IgD-negative memory B cell (primary cell): ENCODE data around the gene ADCY2. TPM values are rescaled to one million over a fixed set of nuclear protein-coding genes. Genes with fewer than 3 reads are reported as not detected.

Experiments
- H3K27ac Mint-ChIP-seq, 3 donors: one replicate each; pipeline ENCODE4 v1.8.0; 2020 to 2022; ENCODE audit warnings: mild to moderate bottlenecking in 3 of 3, mixed read lengths in 3 of 3, moderate library complexity in 1 of 3
- H3K27me3 Mint-ChIP-seq: one replicate; pipeline ENCODE4 v1.8.0; 2021; ENCODE audit warnings: mixed read lengths
- H3K36me3 Mint-ChIP-seq: one replicate; pipeline ENCODE4 v1.8.0; 2020; ENCODE audit warnings: mild to moderate bottlenecking, mixed read lengths
- H3K4me1 Mint-ChIP-seq, 3 donors: one replicate each; pipeline ENCODE4 v1.8.0; 2020 to 2022; ENCODE audit warnings: mixed read lengths in 3 of 3, mild to moderate bottlenecking in 1 of 3
- H3K4me3 Mint-ChIP-seq, 4 donors: one replicate each; pipeline ENCODE4 v1.8.0; 2020 to 2022; ENCODE audit warnings: mild to moderate bottlenecking in 4 of 4, mixed read lengths in 4 of 4, moderate library complexity in 3 of 4
- H3K9me3 Mint-ChIP-seq, 3 donors: one replicate each; pipeline ENCODE4 v1.8.0; 2020 to 2021; ENCODE audit warnings: mixed read lengths in 3 of 3, mild to moderate bottlenecking in 1 of 3
- polyA plus RNA-seq: library from polyadenylated mRNA; unstranded; fragments of 300-500 nt; fragmentation: Illumina TruSeq; gene quantifications from one replicate; pipeline ENCODE4 v1.2.3, GENCODE V29; 2021

ADCY2 gene
- polyA plus RNA-seq, 1 donor from 2014 or later = not detected

DNA sequence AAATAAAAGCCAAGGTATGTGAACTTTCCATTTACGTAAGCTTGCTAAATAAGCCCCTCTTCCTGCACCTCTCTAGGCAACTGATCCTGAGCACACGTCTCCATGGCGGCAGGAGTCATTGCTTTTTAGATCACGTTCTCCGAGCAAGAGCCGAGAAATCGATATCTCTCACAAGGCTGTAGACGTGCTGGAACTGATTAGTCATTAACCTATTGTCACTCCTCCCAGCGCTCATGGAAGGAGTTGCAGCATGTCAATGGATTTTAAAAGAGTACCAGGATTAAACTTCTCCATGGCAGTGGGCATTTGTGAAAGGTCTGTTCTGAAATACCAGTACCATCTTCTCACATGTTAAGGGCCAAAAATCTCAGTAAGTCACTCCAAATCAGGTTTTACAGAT is 4.7 kb upstream of the ADCY2 start:
- Mint-ChIP-seq H3K4me1 (no peaks in the 10 kb centered on the region), H3K36me3 (no peaks in the 10 kb centered on the region), H3K27me3 (peaks cover 6% of the 10 kb centered on the region), H3K27ac (no peak overlapping the region), H3K9me3 (peaks cover 0 to 2% (median 0%) of the 10 kb centered on the region in 3 donors), H3K4me3 (no peak overlapping the region)

GRCh38 chr5:7391814-7392692 is 3.9 kb upstream of the ADCY2 start:
- no peaks in the 10 kb centered on the region for H3K36me3 Mint-ChIP-seq
- peaks cover 0 to 3% (median 2%) of the 10 kb centered on the region in 3 donors for H3K9me3 Mint-ChIP-seq
- H3K4me1 Mint-ChIP-seq = no peaks in the 10 kb centered on the region
- peaks cover 10% of the 10 kb centered on the region for H3K27me3 Mint-ChIP-seq
- H3K4me3 Mint-ChIP-seq = no peak overlapping the region
- H3K27ac Mint-ChIP-seq = no peak overlapping the region

DNA sequence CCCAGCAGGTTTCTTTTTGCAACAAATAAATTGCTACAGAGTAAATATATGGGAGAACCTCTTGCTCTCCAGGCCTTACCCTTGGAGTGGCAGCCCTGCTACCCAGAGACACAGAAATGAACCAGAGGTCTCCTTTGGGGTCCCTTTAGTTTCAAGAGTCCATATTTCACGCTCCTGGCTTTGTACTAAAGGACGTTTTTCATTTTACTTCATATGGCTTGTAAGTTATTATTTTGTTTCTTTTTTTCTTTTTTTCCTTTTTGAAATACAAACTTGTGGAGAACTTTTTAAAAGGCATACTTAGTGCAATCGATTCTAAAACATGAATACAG is 3.3 kb upstream of the ADCY2 start:
- peaks cover 12% of the 10 kb centered on the region for H3K27me3 Mint-ChIP-seq
- H3K4me1 Mint-ChIP-seq = no peaks in the 10 kb centered on the region
- peak overlapping the region in 1 of 4 donors; percentile 28 for H3K4me3 Mint-ChIP-seq
- H3K9me3 Mint-ChIP-seq = peaks cover 0 to 3% (median 2%) of the 10 kb centered on the region in 3 donors
- H3K27ac Mint-ChIP-seq = no peak overlapping the region
- H3K36me3 Mint-ChIP-seq = no peaks in the 10 kb centered on the region

- Mint-ChIP-seq H3K27ac (no peak overlapping the region), H3K36me3 (no peaks in the 10 kb centered on the region), H3K9me3 (peaks cover 0 to 3% (median 2%) of the 10 kb centered on the region in 3 donors), H3K4me1 (no peaks in the 10 kb centered on the region), H3K4me3 (no peak overlapping the region), H3K27me3 (peaks cover 12% of the 10 kb centered on the region)
Measured at GRCh38 chr5:7393921-7394799, 1.8 kb upstream of the ADCY2 start.

DNA sequence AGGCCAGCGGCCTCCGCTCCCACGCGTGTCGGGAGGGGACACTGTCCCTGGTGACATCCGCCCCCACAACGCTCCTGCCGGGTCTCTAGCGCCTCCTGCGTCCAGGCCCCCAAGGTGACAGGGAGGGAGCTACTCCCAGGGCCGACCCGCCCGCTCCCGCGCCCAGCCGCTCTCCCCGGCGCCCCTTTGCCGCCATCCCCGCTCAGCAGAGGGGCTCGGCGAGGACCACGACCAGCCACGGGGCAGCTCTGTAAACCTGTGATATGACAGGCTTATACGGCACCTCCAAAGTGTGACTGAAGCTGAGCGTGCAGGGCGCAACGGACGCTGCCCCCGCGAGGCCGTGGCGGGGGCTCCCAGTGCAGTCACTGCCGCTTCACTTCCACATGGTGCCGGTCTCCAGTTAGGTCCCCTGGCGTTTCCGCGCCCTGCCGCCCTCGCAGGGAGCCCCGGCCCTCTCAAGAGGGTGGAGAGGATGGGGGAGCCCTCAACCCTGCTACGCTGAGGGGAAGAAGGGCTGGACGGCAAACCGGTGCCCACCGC is 978 bp upstream of the ADCY2 start:
- H3K36me3 Mint-ChIP-seq = no peaks in the 10 kb centered on the region
- H3K4me1 Mint-ChIP-seq = no peaks in the 10 kb centered on the region
- no peak overlapping the region for H3K4me3 Mint-ChIP-seq
- H3K27me3 Mint-ChIP-seq = peaks cover 12% of the 10 kb centered on the region
- no peak overlapping the region for H3K27ac Mint-ChIP-seq
- H3K9me3 Mint-ChIP-seq = peaks cover 0 to 3% (median 2%) of the 10 kb centered on the region in 3 donors

DNA sequence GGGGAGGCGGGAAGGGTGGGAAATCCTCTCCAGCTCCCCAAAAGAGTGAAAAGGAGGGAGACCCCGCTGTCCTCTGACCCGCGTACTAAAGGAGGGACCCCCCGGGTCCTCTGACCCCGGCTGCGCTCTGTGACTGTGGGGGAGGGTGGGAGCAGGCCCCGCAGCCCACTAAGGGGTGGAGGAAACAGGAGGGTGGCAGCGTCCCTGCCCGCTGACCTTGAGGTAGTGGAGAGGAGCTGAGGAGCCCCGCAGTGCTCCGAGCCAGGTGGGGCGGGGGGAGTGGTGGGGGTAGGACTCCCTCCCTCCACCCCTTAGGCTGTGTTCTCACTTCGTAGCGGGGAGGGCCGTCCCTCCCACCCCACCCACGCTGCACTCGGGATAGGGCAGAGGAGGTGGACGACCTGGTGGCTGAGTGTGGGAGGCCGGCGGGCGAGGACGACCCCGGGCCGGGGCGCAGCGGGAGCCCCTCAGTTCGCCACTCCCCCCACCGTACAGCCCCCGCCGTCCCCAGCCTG is 449 bp upstream of the ADCY2 start:
- H3K27me3 Mint-ChIP-seq = peaks cover 12% of the 10 kb centered on the region
- peaks cover 0 to 3% (median 2%) of the 10 kb centered on the region in 3 donors for H3K9me3 Mint-ChIP-seq
- no peaks in the 10 kb centered on the region for H3K36me3 Mint-ChIP-seq
- H3K4me1 Mint-ChIP-seq = no peaks in the 10 kb centered on the region
- no peak overlapping the region for H3K4me3 Mint-ChIP-seq
- no peak overlapping the region for H3K27ac Mint-ChIP-seq

DNA sequence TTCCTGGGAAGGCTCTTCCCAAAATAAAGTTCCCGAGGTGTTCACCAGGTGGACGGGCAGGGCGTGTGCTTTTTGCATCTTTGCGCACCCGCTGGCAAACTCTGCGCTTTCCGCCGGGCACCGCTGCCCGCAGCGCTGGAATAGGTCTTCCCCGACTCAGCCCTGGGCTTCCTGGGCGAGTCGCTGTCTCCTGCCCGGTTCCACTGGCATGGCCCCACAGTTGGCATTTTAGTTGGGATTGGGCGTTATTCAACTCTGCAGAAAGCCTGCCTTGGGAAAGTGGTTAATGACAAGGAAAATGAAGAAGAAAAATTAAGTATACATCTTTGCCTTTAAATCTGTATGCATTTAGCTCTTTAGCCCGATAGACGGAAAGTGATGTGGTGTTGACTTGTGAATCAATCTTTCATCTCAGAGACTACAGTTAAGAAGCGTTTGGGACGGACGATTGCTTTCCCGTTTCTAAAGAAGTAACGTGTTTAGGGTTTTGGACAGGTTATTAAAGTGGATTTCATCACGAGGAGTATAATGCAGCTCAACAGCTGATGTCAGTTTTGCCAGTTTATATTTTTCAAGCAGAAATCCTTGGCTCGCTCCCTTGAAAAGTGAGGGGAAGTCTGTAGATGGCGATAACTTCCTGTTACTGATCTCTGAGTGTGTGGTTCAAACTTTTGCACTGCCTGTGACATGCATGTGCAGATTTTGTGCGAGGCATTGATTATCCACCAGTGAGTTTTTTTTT is 946 bp downstream of the ADCY2 start:
- H3K4me1 Mint-ChIP-seq = no peaks in the 10 kb centered on the region
- H3K4me3 Mint-ChIP-seq = no peak overlapping the region
- peaks cover 0 to 3% (median 2%) of the 10 kb centered on the region in 3 donors for H3K9me3 Mint-ChIP-seq
- H3K27me3 Mint-ChIP-seq = peaks cover 12% of the 10 kb centered on the region
- H3K27ac Mint-ChIP-seq = no peak overlapping the region
- no peaks in the 10 kb centered on the region for H3K36me3 Mint-ChIP-seq

DNA sequence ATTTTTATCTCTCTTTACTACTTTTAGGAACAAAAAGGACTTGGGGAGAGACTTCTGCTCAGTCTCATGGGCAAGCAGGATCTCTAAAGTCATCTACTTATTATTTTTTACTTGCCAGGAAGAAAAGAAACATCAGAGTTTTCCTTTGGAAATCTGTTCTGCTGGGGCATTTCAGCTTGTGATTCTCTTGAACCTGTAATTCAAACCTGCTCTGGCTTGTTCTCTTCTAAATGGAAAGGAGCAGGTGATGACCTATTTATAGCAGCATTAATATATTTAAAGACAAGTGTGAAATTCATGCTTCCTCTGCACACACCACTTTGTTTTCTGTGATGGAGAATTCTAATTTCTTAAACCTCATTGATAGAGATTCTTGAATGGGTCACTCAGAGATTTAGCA is 2.0 kb downstream of the ADCY2 start:
- Mint-ChIP-seq H3K4me3 (no peak overlapping the region), H3K4me1 (no peaks in the 10 kb centered on the region), H3K9me3 (peaks cover 0 to 3% (median 2%) of the 10 kb centered on the region in 3 donors), H3K27me3 (peaks cover 12% of the 10 kb centered on the region), H3K36me3 (no peaks in the 10 kb centered on the region), H3K27ac (no peak overlapping the region)

DNA sequence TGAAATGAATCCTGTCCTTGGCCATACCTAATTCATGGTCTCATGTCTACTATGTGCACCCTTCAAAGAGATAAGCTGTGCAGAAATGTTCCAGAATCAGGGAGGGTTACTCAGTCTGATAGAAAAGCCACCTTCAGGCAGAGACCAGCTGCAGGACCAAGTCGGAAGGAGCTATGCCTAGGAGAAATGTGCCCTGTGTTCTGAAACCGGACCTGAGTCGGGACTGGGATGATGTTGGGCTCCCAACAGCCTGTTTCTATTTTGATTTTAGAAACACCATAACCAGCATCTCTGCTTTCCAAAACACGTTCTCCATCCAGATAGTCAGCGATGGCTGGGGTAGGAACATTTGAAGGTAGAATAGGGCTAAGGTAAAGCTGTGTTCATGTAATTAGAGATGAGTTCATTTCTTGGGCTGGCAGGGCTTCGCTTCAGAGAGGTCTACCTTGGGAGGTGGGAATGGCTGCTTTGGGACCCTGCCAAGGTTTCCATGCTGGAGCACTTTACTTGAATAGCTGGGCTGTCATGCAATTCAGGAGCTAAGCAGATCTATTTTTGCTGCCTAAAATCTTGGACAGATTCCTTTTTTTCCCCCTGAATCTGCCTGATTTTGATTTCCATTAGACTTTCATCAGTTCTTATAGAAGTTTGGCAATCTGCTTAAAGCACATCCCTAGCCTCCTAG is 2.8 kb downstream of the ADCY2 start:
- H3K4me1 Mint-ChIP-seq = no peaks in the 10 kb centered on the region
- H3K27me3 Mint-ChIP-seq = peaks cover 12% of the 10 kb centered on the region
- no peak overlapping the region for H3K4me3 Mint-ChIP-seq
- peaks cover 0 to 3% (median 0%) of the 10 kb centered on the region in 3 donors for H3K9me3 Mint-ChIP-seq
- no peak overlapping the region for H3K27ac Mint-ChIP-seq
- no peaks in the 10 kb centered on the region for H3K36me3 Mint-ChIP-seq

- Mint-ChIP-seq H3K4me3 (no peak overlapping the region), H3K36me3 (no peaks in the 10 kb centered on the region), H3K27ac (no peak overlapping the region), H3K9me3 (peaks cover 0 to 3% (median 2%) of the 10 kb centered on the region in 3 donors), H3K27me3 (no peaks in the 10 kb centered on the region), H3K4me1 (no peaks in the 10 kb centered on the region)
Measured at GRCh38 chr5:7405277-7405676, 9.3 kb downstream of the ADCY2 start.

- no peak overlapping the region for H3K4me3 Mint-ChIP-seq
- no peak overlapping the region for H3K27ac Mint-ChIP-seq
- H3K27me3 Mint-ChIP-seq = no peaks in the 10 kb centered on the region
- no peaks in the 10 kb centered on the region for H3K4me1 Mint-ChIP-seq
- no peaks in the 10 kb centered on the region for H3K36me3 Mint-ChIP-seq
- H3K9me3 Mint-ChIP-seq = peaks cover 0 to 12% (median 3%) of the 10 kb centered on the region in 3 donors
Measured at GRCh38 chr5:7410936-7411511, 15.1 kb downstream of the ADCY2 start.

GRCh38 chr5:7412409-7412808 is 16.5 kb downstream of the ADCY2 start:
- Mint-ChIP-seq H3K9me3 (peaks cover 0 to 12% (median 3%) of the 10 kb centered on the region in 3 donors), H3K27me3 (no peaks in the 10 kb centered on the region), H3K27ac (no peak overlapping the region), H3K36me3 (no peaks in the 10 kb centered on the region), H3K4me1 (no peaks in the 10 kb centered on the region), H3K4me3 (no peak overlapping the region)

- Mint-ChIP-seq H3K9me3 (peaks cover 0 to 9% (median 3%) of the 10 kb centered on the region in 3 donors), H3K4me3 (no peak overlapping the region), H3K27me3 (no peaks in the 10 kb centered on the region), H3K4me1 (no peaks in the 10 kb centered on the region), H3K27ac (no peak overlapping the region), H3K36me3 (no peaks in the 10 kb centered on the region)
Measured at GRCh38 chr5:7415123-7415522, 19.2 kb downstream of the ADCY2 start.
